DMS53 (cell line): ENCODE measurements around the gene AVPI1.
"Not testable (repeated sequence)": the region's sequence is repeated elsewhere in the genome, so short reads cannot be mapped to it uniquely, and the experiment has no call there.

Source experiments
- DNase-seq: peaks from one replicate; lab custom pipeline; 2025; lab: John Stamatoyannopoulos, UW

The AVPI1 gene

DNA sequence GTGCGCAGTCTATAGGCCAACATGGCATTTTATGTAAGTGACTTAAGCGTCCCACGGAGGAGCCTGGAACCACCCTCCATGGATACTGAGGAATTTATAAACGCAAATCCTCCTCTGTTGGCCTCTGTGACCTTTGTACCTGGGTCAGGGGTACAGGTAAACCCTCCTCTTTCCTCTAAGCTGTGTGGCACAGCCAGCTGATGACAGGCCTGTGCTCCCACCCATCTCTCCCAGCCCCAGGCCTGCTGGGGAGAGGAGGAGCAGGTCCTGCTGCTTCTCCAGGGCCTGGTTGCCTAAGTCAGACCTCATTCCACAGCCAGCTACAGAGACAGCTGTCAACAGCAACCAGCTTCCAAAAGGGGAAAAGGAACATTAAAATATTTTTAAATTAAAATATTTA, 5.0 kb downstream of the AVPI1 start:
- no peak for DNase-seq

DNA sequence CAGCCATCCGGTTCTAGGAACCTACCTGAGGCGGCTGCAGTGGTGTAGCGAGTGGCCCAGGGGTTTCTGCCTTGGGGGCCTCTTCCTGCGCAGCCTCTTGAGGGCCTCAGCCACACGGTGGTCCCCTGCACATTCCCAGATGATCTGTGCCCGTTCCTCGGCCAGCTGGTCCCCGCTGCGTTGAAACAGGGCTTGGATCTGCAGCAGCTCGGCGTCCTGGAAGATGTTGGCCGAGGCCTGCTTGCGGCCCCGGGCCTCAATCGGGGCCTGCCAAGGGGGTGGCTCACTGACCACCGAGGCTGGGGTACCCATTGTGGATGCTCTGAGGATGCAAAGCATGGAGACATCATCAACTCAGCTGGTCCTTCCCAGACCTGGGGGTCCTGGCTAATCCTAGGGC, 7.4 kb downstream of the AVPI1 start:
- DNase-seq, result no peak

DNA sequence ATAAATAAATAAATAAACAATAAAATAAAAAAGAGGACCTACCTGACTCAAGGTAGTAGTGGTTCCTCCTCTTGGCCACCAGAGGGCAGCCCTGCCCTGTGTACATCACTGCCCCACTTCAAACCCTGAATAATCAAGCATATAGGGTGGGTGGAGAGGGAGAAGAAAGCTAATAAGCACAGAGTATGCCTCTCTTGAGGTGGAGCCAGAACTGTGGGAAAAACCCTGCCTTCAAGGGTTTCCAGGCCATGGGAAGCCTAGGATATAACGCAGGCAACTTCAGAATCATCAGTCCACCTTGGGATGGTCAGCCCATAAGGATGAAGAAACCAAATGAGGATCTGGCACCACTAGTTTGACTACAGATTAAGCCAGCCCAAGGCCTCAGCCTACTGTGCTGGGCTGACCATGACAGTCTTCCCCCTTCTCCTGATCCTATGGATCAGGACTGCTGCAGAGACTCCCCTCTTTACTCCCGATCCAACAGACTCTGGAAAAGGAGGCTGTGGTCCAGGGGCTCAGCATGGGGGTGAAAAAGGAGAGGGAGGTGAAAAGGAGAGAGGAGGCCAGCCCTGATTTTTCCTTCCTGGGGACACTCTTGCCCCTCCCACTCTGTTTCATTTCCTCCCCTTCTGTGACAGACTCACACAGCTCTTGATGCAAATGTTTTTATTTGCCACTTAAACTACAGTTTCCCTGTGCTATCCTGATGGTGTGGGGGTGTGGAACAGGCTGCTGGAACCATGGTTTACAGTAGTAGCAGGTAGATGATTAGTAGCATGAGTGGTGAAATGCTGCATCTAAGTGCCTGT, 10.1 kb downstream of the AVPI1 start:
- peak; percentile 90 for DNase-seq

DNA sequence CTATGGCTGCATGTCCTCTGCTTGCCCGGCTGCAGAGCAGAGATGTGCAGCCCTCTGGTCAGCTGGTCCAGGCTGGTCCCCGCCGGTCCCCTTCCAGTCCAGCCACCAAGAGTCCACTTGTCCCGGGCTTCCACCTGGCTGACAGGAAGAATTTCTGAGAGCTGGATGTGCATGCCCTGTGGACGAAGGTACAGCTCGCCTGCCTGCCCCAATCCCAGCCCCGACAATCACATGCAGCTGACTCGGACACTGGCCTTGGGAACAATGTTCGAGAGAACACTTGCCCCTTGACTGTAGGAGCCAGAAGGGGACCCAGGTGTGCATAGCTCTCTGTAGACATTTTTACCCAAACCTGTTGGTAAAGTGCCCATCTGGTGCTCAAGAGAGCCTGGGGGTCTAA, 11.8 kb downstream of the AVPI1 start:
- no peak for DNase-seq

DNA sequence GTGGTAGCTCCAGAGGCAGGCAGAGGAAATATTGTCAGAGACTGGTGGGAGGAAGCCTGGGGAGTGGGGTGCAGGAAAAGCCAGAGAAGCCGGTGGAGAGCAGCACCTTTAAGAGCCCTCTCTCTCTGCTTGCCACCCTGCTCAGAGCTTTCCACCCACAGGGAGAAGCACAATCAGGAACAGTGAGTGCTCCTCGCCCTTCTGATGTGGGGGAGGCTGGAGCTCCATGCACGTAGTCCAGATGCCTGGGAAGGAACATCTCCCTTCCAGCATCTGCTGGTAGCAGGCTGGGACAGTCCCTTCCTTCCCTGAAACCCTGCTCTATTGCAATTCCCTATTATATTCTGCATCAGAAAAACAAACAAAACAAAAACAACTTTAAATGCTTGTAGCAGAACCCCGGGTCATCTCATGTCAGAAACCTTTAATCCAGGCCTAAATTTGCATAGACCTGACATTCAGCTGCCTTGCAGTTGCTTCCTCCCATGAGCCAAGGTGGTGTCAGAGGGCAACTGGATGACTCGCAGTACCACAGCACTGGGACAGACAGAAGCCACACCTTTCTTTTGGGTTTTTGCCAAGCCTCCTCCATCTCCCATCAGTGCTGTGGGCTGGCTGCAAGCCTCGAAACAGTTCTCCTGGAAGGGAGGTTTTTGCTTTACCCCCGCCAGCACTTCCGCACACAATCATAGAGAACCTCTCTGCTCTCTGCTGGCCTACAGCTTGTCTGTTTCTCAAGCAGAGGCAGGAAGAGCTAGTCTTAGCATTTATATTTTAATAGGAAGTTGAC, 13.1 kb downstream of the AVPI1 start:
- DNase-seq, result peak; percentile 52

DNA sequence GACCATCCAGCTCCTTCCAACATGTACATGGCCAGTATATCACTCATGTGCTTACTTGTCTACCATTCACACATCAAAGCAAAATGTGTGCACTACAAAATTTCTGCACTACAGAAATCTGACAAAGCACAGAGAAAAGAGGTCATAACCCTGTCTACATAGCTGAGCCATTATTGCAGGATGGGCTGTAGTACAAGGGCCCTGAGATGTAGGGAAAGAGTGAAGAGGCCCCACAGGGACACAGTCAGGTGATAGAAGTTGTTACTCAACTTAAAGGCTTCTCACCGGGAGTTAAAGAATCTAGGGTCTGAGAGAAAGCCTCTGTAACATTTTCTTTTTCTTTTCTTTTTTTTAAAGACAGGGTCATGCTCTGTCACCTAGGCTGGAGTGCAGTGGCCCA, 17.5 kb downstream of the AVPI1 start:
- DNase-seq, result no peak

DNA sequence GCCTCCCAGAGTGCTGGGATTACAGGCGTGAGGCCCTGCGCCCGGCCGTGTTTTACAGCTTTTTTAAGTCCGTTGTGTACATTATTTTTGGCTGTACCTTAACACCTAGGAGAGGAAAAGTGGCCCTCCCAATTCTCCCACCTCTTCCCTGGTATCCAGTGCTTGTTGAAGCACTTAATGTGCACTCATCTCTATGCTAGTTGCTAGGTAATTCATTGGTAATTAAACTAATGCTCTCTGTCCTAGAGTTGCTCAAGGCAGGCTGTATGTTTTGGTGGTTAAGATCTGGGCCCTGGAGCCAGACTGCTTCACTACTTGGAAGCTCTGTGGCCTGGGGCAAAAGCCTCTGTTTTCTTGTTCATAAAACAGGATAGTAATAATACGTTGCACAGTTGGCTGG, 19.6 kb downstream of the AVPI1 start:
- no peak for DNase-seq

DNA sequence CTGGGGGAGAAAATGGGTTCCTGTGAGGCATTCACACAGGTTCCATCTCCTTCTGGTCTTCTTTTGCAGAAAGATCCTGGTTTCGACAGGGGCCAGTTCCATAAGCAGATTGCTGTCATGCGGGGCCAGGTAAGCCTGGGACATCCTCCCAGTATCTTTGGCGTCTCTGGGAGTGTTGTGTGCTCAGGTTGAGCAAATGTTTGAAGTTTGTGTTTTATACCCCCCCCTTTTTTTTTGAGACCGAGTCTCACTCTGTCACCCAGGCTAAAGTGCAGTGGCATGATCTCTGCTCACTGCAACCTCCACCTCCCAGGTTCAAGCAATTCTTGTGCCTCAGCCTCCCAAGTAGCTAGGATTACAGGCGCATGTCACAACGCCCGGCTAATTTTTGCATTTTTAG, 20.0 kb downstream of the AVPI1 start:
- no peak for DNase-seq

DNA sequence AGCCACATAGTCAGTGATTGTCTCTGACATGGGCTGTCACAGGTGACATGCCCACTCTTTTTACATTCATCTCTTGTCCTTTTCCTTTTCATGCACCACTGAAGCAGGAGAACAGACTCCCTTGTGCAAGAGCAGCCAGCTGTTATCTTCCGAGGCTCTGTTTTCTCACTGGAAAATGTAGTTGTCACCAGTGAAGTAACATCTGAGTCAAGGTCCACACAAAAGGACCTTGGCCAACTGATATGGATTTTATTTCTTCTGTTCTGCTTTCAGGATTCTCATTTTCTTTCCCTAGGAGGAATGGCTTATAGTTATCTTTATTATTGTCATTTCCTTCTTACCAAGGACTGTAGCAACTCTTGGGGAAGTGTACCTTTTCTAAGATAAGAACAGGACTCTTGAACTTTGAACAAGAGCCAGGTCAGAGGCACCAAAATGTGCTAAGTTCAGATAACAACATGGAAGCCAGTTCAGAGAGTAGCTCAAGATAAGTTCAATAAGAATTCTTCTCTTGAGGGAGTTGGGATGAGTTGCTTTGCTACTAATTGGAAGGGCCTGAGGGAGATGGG, 22.7 kb downstream of the AVPI1 start:
- no peak for DNase-seq

DNA sequence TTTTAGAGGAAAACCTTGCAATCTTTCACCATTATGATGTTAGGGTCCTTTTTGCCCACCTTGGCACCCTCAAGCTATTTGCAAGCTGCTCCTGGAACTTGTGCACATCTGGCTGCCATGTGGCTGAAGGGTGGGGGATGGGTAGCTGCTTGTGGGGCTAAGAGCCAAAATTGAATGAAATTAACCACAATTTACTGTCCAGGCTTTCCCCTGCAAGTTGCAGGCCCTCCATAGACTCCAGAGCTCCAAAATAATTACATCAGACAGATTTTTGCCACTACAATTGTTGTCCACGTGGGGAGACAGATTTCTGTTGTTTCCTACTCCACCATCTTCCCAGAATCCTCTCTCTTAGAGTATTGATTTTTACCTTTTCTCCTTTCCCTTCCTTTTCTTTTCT, 27.5 kb downstream of the AVPI1 start:
- no peak for DNase-seq

DNA sequence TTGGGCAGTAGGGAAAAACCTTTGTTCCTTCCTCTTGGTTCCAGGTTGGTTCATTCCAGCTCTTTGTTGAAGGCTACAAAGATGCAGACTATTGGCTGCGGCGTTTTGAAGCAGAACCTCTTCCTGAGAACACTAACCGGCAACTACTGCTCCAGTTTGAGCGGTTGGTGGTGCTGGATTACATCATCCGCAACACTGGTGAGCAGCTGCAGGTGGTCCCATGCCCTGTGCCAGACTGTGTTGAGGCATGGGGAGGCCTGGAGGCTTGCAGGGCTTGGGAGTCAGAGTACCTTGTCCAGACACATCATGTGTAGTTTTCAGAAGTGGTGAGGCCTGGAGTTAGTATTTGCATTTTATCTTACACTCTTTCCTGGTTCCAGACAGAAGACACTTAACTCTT, 30.3 kb downstream of the AVPI1 start:
- no peak for DNase-seq

DNA sequence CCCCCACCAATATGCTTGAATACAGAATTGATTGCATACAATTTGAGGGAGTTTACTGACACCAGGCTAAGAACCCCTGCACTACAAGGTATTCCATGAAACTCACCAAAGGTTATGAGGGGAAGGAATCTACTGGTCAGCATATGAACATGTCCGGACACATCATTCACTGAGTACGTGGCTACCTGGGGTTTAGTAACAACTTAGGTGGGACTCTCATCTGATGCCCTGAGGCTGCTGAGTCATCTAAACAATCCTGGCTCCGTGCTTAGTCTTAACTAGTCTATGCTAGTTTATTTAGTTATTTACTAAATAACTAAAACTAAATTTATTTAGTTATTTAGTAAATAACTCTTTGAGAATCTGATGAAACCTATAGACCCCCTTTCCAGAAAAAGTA, 35.3 kb downstream of the AVPI1 start:
- no peak for DNase-seq

DNA sequence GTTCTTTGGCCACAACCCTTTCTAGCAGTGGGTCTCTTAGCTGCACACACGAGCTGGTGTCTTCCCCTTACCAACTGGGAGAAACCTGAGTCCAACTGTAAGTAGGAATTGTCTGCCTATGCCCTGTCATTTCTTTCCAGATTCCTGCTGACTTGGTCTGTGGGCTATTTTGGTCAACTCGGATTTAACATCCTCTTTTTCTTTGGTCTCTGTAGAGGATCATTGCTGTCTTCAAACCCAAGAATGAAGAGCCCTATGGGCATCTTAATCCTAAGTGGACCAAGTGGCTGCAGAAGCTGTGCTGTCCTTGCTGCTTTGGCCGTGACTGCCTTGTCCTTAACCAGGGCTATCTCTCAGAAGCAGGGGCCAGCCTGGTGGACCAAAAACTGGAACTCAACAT, 36.3 kb downstream of the AVPI1 start:
- no peak for DNase-seq

DNA sequence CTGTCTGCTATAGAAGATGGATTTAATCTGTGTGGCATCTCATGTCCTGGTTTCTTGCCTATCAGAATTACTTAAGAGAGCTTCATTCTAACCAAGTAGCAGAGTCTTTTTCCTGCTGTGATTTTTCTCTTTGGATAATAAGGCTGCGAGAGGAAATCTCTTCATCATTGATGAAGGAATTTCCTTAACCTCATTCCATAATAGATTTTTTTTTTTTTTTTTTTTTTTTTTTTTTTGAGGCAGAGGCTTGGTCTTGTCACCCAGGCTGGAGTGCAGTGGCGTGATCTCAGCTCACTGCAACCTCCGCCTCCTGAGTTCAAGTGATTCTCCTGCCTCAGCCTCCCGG, 37.7 kb downstream of the AVPI1 start:
- DNase-seq, result not testable (repeated sequence)

DNA sequence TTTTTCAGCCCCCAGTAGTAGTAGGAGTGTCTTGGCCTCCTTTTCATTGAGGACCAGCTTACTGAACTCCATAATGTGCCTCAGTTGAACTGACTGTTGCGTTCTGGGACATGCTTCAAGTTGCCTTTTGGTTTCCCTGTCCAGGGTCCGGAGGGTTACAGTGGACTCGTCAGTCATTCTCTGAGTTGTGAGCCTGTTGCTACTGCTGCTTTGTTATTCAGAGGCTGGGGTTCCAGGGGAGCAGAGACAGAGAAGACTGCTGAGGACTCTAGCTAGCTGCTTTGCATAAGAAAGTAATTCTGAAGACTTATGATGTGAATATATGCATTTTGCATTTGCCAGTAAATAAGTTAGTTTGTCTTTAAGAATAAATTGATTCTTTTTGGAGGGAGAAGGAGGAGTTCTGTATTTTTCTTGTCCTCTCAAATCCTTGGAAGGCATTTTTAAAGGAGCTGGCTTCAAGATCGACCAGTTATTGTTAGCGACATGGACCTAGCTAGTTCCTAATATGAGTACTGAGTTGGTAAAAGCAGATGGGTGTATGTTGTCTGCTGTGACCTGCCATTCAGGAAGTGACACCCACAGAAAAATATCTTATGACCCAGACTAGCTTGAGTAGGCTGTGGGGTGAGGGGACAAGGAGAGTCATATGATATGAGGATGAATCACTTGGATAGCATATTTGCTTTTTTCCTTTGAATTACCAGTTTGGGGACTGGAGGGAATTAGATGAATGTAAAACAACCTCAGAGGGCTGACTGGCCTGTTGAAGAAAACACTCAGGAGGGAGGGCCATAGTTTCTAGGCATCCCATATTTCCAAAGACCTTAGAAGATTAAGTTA, 38.3 kb downstream of the AVPI1 start:
- DNase-seq, result peak; percentile 98

DNA sequence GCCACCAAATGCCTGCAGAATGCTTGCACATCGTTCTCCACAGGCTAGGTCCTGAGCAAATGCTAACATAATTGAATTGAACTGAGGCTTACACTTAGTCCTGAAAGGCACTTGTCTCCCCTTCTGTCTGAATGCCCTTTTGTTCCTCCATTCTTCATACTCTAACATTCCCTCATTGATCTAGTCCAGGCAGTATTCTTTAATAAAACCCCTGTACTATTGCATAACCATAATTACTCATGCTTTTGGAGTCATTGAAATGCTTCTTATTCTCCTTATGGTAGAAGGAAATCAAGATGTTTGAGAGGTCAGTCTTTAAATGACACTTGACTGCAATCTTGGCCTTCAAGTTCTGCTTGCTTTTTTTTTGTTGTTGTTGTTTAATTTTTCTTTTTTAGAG, 39.5 kb downstream of the AVPI1 start:
- no peak for DNase-seq

DNA sequence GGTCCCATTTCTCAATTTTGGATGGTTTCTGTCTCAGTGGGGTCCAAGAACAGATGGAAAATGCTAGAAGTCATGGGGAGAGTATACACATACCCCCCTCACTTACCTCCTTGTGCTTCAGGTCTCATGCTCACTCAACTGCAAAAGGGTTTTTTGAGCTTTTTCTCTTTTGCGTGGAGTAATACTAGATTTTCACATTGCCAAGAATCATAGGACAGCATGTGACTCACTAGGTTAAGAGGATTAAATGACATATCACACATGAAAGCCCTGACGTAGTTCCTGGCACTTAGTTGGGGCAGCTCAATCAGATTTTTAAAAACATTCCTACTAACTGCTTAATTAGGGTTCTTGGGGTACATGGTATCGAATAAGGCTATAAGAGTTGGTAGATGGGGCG, 42.1 kb downstream of the AVPI1 start:
- DNase-seq, result no peak

DNA sequence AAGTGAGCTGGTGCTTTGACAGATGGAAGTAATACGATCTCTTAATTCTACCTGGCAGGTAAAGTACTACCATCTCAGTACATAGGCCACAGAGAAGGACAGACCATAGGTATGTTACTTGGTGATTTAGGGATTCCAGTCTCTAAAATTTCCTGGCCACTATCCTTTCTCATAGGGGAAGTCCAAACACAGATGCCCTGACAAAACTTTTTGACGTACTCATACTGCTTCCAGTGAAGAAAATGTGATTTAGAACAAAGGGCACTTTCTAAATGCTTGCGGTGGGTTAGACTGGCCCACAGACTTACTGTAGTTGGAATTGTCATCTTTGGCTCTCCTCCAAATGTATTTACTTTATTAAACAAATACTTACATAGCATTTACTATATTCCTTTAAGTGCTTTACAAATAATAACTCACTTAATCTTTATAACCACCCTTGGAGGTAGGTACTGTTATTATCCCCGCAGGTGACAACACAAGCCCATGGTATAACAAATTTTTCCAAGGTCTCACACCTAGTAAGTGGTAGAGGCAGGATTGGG, 43.5 kb downstream of the AVPI1 start:
- peak; percentile 82 for DNase-seq

DNA sequence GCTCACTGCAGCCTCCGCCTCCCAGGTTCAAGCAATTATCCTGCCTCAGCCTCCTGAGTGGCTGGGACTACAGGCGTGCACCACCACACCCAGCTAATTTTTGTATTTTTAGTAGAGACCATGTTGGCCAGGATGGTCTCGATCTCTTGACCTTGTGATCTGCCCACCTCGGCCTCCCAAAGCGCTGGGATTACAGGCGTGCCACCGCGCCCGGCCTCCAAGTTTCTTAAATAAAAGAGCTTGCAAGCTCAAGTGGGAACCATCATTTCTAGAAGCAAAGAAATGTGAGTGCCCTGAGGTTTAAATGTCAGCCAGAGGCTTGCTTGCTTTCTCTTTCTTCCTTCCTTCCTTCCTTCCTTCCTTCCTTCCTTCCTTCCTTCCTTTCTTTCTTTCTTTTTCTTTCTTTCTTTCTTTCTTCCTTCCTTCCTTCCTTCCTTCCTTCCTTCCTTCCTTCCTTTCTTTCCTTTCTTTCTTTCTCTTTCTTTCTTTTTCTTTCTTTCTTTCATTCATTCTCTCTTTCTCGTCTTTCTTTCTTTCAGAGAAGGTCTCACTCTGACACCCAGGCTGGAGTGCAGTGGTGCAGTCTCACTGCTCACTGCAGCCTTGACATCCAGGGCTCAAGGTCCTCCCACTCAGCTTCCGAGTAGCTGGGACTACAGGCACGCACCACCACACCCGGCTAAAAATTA, 44.4 kb downstream of the AVPI1 start:
- DNase-seq, result not testable (repeated sequence)

DNA sequence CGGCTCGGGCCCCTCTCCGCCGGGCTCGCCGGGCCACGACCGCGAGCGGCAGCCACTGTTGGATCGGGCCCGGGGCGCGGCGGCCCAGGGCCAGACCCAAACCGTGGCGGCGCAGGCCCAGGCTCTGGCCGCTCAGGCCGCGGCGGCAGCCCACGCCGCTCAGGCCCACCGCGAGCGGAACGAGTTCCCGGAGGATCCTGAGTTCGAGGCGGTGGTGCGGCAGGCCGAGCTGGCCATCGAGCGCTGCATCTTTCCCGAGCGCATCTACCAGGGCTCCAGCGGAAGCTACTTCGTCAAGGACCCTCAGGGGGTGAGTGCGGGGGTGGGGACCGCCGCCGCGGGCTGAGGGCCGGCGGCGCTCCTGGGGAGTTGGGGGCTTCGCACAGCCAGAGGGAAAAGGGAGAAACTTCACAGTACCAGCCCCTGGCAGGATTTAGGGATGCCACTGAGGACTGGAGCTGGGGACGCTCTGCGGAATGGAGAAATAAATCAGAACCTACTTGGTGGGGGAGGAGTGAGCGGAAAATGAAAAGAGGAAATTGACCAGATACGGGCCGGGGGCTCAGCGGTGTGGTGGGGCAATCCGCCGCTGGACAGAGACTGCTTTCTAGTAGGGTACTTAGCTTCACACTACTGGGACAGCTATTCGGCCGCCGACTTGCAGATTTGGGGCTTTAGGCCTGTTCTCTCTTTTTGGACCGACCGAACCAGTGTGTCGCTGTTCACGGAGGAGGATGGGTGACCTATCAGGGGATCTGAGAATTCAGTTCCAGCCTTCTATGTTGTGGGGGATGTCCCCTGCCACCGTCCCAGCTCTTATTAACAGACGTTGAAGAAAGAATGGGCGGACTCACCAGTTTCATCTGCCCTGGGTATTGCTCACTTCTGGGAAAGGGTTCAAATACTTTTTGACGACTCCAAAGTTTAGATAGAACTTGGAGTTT, 45.9 kb downstream of the AVPI1 start:
- DNase-seq, result peak; percentile 81
